ENCODE measurements around the gene DECR2.
"Not testable (repeated sequence)": the region's sequence is repeated elsewhere in the genome, so short reads cannot be mapped to it uniquely, and the experiment has no call there.

DECR2 gene

GRCh38 chr16:367333-367903, 34.3 kb upstream of the DECR2 start:
- no peak for FAIRE-seq

GRCh38 chr16:368388-369158, 33.1 kb upstream of the DECR2 start:
- no peak for FAIRE-seq

- no peak for FAIRE-seq
These were observed 32.3 kb upstream of the DECR2 start for GRCh38 chr16:369275-369865.

- FAIRE-seq = no peak
These were observed 31.7 kb upstream of the DECR2 start for GRCh38 chr16:369866-370436.

- FAIRE-seq = peak; percentile 68
These were observed 31.2 kb upstream of the DECR2 start, which contains the start of gene MRPL28 for GRCh38 chr16:370443-370842. Gene MRPL28, minus strand, starts transcription at chr16:370538. Its CDS starts 320 bp downstream, at chr16:370218.

- no peak for FAIRE-seq
These were observed 30.6 kb upstream of the DECR2 start for GRCh38 chr16:370979-371514.

- no peak for FAIRE-seq
These were observed 30.0 kb upstream of the DECR2 start for GRCh38 chr16:371515-372301.

- no peak for FAIRE-seq
These were observed 29.2 kb upstream of the DECR2 start for GRCh38 chr16:372302-372983.

GRCh38 chr16:373020-373598, 28.6 kb upstream of the DECR2 start:
- no peak for FAIRE-seq

- FAIRE-seq = no peak
These were observed 27.7 kb upstream of the DECR2 start for GRCh38 chr16:373848-374615.

- no peak for FAIRE-seq
These were observed 27.1 kb upstream of the DECR2 start for GRCh38 chr16:374616-374926.

- FAIRE-seq = no peak
These were observed 26.5 kb upstream of the DECR2 start for GRCh38 chr16:375212-375611.

- FAIRE-seq = no peak
These were observed 25.5 kb upstream of the DECR2 start for GRCh38 chr16:375927-376816.

GRCh38 chr16:376817-377418, 24.8 kb upstream of the DECR2 start:
- no peak for FAIRE-seq

- FAIRE-seq = no peak
These were observed 24.2 kb upstream of the DECR2 start for GRCh38 chr16:377419-377951.

- not testable (repeated sequence) for FAIRE-seq
These were observed 23.4 kb upstream of the DECR2 start for GRCh38 chr16:378113-378820.

- no peak for FAIRE-seq
These were observed 22.9 kb upstream of the DECR2 start for GRCh38 chr16:378821-379182.

- no peak for FAIRE-seq
These were observed 22.3 kb upstream of the DECR2 start for GRCh38 chr16:379183-379960.
